Tongue (tissue), 2 donors: ENCODE results near the gene TIGD1. TPM values are rescaled to one million over a fixed set of nuclear protein-coding genes. Genes with fewer than 3 reads are reported as not detected.

Source experiments
- DNase-seq: peaks from one replicate; pipeline ENCODE4 v3.0.0-alpha.2; 2015
- total RNA-seq: library from RNA; depleted of rRNA; stranded (reverse); fragments of >200 nt; gene quantifications from one replicate; pipeline ENCODE4 v1.2.3, GENCODE V29; 2014

The TIGD1 gene
- total RNA-seq, 1 donor from 2014 or later, result 4.6 TPM

GRCh38 chr2:232501794-232502390 is 48.5 kb downstream of the TIGD1 start:
- no peak for DNase-seq

GRCh38 chr2:232501331-232501771 is 49.0 kb downstream of the TIGD1 start:
- no peak for DNase-seq

DNA sequence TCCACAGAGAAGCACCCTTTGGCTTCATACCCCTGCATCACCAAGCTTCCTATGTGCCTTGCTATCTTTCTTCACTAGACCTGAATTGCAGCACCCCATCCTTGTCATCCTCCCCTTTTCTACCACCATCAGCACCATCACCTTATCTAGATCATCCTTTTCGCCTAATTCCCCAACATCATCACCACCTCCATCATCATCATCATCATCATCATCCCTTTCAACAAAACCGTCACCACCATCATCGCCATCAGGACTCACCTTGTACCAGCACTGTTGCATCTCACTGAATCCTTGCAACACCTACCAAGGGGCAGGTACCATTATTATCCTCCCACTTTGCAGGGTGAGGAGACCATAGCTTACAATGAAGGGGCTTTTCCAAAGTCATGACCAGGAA is 51.9 kb downstream of the TIGD1 start:
- DNase-seq, result no peak

Other genes starting within 250 kb of the TIGD1 start
- not detected for gene ALPP, start 171.8 kb downstream of the TIGD1 start, total RNA-seq
- not detected for gene ALPG, start 143.7 kb downstream of the TIGD1 start, total RNA-seq
- not detected for gene ALPI, start 94.4 kb downstream of the TIGD1 start, total RNA-seq
- 0.31 TPM for gene ECEL1, start 62.7 kb downstream of the TIGD1 start, total RNA-seq
- gene PRSS56, start 30.2 kb downstream of the TIGD1 start, total RNA-seq, result 0.82 TPM
- gene CHRND, start 24.4 kb downstream of the TIGD1 start, total RNA-seq, result 34.2 TPM
- gene CHRNG, start 10.9 kb downstream of the TIGD1 start, total RNA-seq, result 19.5 TPM
- 127 TPM for gene EIF4E2, start 132 bp upstream of the TIGD1 start, total RNA-seq
- gene EFHD1, start 83.0 kb upstream of the TIGD1 start, total RNA-seq, result 4.9 TPM
- gene GIGYF2, start 146.8 kb upstream of the TIGD1 start, total RNA-seq, result 102 TPM
- not detected for gene KCNJ13, start 226.0 kb upstream of the TIGD1 start, total RNA-seq